LNCAP (cell line): Measurements from ENCODE around the gene VPS36.
A peak's percentile ranks its signal among the peaks of the same experiment; 100 is the strongest.

Source experiments
- CTCF ChIP-seq: fragments of 450-650 bp; IDR thresholded peaks from 2 replicates; pipeline ENCODE4 v1.5.1; 2017; ENCODE audit warnings: mild to moderate bottlenecking

Gene VPS36

GRCh38 chr13:52452470-52452869 lies 2.0 kb upstream of the VPS36 start:
- no peak for TF ChIP-seq CTCF

GRCh38 chr13:52451135-52451804 lies 836 bp upstream of the VPS36 start:
- TF ChIP-seq CTCF = no peak

GRCh38 chr13:52450793-52451116 lies 321 bp upstream of the VPS36 start:
- TF ChIP-seq CTCF = peak; percentile 39; the same call in 1 of the 2 replicates

GRCh38 chr13:52449331-52450011 lies 963 bp downstream of the VPS36 start:
- TF ChIP-seq CTCF = no peak

- TF ChIP-seq CTCF = no peak
Observed at GRCh38 chr13:52447815-52448552, 2.5 kb downstream of the VPS36 start.

- no peak for TF ChIP-seq CTCF
Observed at GRCh38 chr13:52447354-52447753, 3.1 kb downstream of the VPS36 start.

GRCh38 chr13:52446265-52446664 lies 4.2 kb downstream of the VPS36 start:
- no peak for TF ChIP-seq CTCF
